A673 (cell line): Measurements from ENCODE around the gene TENT5A.

Experiments used
- EZH2 ChIP-seq: fragments of 200-600 bp; sonication (generic); IDR thresholded peaks from 2 replicates; pipeline ENCODE4 v1.6.1; 2017; ENCODE audit warnings: borderline replicate concordance, low read depth, mild to moderate bottlenecking, mixed read lengths, antibody characterized with exemption, low read length; ENCODE audit not compliant: poor library complexity, severe bottlenecking
- TF ChIP-seq, protein P1 (sequence below): fragments of 300-800, 200-600 bp; sonication (generic); conservative IDR thresholded peaks from 2 replicates; pipeline ENCODE4 v1.5.1; 2017; ENCODE audit warnings: low read depth, mild to moderate bottlenecking, antibody characterized with exemption, low read length, moderate library complexity, mixed read lengths

DNA sequence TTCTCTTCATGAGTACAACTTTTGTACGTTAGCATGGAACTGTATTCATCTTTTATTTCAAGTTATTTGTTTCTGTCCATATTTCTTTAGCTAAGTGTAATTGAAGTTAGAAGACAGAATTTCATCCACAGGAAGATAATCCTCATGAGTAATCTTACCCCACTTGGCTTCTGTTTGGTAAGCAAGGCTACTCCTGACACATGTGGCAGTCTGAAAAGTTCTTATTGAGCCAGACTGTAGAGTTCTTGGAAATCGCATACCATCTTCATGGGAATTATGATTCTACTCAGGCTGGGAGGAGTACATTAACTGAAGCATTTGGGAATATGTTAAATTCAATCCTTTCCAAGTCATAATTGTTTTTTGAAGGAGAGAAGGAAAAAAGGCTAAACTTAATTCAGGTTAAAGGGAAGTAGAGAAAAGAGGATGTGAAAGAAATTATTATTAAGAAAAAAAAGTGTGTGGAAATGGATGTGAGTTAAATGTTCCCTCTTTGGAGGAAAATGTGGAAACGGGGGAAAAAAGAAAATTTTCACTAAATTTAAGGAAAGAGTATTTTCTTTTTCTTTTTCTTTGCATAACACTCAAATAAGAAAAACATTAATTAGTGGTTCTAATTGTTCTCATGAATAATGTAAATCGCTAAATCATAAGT lies 41.5 kb upstream of the TENT5A start:
- TF ChIP-seq, protein P1, sequence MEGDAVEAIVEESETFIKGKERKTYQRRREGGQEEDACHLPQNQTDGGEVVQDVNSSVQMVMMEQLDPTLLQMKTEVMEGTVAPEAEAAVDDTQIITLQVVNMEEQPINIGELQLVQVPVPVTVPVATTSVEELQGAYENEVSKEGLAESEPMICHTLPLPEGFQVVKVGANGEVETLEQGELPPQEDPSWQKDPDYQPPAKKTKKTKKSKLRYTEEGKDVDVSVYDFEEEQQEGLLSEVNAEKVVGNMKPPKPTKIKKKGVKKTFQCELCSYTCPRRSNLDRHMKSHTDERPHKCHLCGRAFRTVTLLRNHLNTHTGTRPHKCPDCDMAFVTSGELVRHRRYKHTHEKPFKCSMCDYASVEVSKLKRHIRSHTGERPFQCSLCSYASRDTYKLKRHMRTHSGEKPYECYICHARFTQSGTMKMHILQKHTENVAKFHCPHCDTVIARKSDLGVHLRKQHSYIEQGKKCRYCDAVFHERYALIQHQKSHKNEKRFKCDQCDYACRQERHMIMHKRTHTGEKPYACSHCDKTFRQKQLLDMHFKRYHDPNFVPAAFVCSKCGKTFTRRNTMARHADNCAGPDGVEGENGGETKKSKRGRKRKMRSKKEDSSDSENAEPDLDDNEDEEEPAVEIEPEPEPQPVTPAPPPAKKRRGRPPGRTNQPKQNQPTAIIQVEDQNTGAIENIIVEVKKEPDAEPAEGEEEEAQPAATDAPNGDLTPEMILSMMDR: no peak
- no peak for TF ChIP-seq EZH2
